GM19463 (cell line): ENCODE results near the gene DIP2B.
"Not testable (repeated sequence)": the region's sequence is repeated elsewhere in the genome, so short reads cannot be mapped to it uniquely, and the experiment has no call there.

ENCODE experiments used
- ATAC-seq: cut with Tn5 transposase; IDR thresholded peaks from one replicate; pipeline ENCODE4 v1.9.1; 2021; ENCODE audit warnings: mild to moderate bottlenecking, moderate library complexity; ENCODE audit not compliant: unreplicated experiment

The DIP2B gene

GRCh38 chr12:50763639-50764285 lies 259.0 kb downstream of the DIP2B start, which contains the start of gene ATF1:
ATF1 (plus strand) TSS chr12:50764101; CDS start chr12:50780146, 16,045 bp downstream.
- ATAC-seq = peak; percentile 76

GRCh38 chr12:50764286-50765094 lies 259.7 kb downstream of the DIP2B start:
- peak; percentile 34 for ATAC-seq

- ATAC-seq = no peak
Measured at GRCh38 chr12:50765095-50765911, 260.5 kb downstream of the DIP2B start.

GRCh38 chr12:50768391-50768790 lies 263.6 kb downstream of the DIP2B start:
- no peak for ATAC-seq

GRCh38 chr12:50768813-50769212 lies 264.0 kb downstream of the DIP2B start:
- not testable (repeated sequence) for ATAC-seq

GRCh38 chr12:50771409-50771808 lies 266.6 kb downstream of the DIP2B start:
- no peak for ATAC-seq

GRCh38 chr12:50772470-50772869 lies 267.7 kb downstream of the DIP2B start:
- no peak for ATAC-seq

GRCh38 chr12:50772877-50773276 lies 268.1 kb downstream of the DIP2B start:
- no peak for ATAC-seq

GRCh38 chr12:50775251-50775650 lies 270.5 kb downstream of the DIP2B start:
- no peak for ATAC-seq

- no peak for ATAC-seq
Measured at GRCh38 chr12:50776749-50777728, 272.3 kb downstream of the DIP2B start.

- no peak for ATAC-seq
Measured at GRCh38 chr12:50778663-50779590, 274.1 kb downstream of the DIP2B start.

- no peak for ATAC-seq
Measured at GRCh38 chr12:50780013-50780412, 275.2 kb downstream of the DIP2B start.

- ATAC-seq = no peak
Measured at GRCh38 chr12:50784501-50784900, 279.7 kb downstream of the DIP2B start.

GRCh38 chr12:50785406-50786001 lies 280.7 kb downstream of the DIP2B start:
- no peak for ATAC-seq

GRCh38 chr12:50786498-50787231 lies 281.9 kb downstream of the DIP2B start:
- ATAC-seq = no peak

- no peak for ATAC-seq
Measured at GRCh38 chr12:50787618-50788017, 282.8 kb downstream of the DIP2B start.

- ATAC-seq = no peak
Measured at GRCh38 chr12:50788561-50788960, 283.8 kb downstream of the DIP2B start.

- no peak for ATAC-seq
Measured at GRCh38 chr12:50790081-50790480, 285.3 kb downstream of the DIP2B start.
